ENCODE data around the gene MATK. TPM values are rescaled to one million over a fixed set of nuclear protein-coding genes. Genes with fewer than 3 reads are reported as not detected.
A peak's percentile ranks its signal among the peaks of the same experiment; 100 is the strongest.
"Not testable (repeated sequence)": the region's sequence is repeated elsewhere in the genome, so short reads cannot be mapped to it uniquely, and the experiment has no call there.

Gene MATK
- total RNA-seq, 2 donors from 2014 or later = 15.5 to 19.2 TPM

- H3K4me3 Mint-ChIP-seq = no peak overlapping the region
- peaks cover 8% of the 10 kb centered on the region for H3K4me1 Mint-ChIP-seq (ENCODE audit: low read depth)
- H3K27me3 Mint-ChIP-seq (ENCODE audit: low read depth) = no peaks in the 10 kb centered on the region
- H3K27ac Mint-ChIP-seq = no peak overlapping the region
- ATAC-seq (replicated peaks in 1 of 2) (no peak), DNase-seq (no peak)
- no peaks in the 10 kb centered on the region for H3K9me3 Mint-ChIP-seq
- H3K36me3 Mint-ChIP-seq (ENCODE audit: insufficient read depth in 2 of 2) = peaks cover 2 to 5% of the 10 kb centered on the region in 2 donors
Observed at GRCh38 chr19:3768748-3769099, 17.5 kb downstream of the MATK start.

DNA sequence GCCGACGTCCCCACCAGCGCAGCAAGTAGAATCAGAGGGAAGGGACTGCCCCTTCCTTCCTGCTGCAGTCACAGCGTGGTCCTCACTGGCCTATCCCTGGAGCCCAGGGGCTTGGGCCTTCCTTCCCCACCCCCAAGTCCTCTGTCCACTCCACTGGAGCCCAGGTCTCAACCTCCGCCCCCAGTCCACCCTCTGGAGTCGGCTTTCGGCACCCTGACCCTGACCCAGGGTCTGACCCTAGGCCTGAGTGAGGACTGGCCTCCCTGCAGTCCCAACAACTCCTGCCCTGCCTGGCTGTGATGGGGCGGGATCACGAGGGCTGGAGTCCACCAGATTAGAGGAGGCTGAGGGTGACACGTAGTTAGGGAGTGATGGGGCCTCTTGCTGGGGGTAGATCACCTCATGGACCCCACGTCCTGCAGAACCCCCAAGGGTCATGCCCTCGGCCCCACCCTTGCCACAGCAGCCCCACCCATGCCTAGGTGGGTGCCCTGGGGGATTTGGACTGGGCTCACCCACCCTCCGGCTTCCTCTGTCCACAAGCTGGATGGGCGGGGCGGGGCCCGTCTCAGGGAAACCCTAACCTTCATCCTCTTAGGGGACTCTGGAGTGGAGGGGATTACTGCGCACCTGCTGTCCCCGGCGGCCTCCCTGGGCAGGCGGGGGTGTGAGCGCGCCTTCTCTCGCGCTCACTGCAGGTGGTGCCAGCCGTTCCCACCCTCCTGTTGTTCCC, 18.0 kb downstream of the MATK start:
- no peak overlapping the region for H3K27ac Mint-ChIP-seq
- DNase-seq (no peak), ATAC-seq (replicated peaks in 1 of 2) (no peak)
- H3K4me1 Mint-ChIP-seq (ENCODE audit: low read depth) = peaks cover 11% of the 10 kb centered on the region
- H3K36me3 Mint-ChIP-seq (ENCODE audit: insufficient read depth in 2 of 2) = peaks cover 2 to 5% of the 10 kb centered on the region in 2 donors
- no peaks in the 10 kb centered on the region for H3K9me3 Mint-ChIP-seq
- H3K27me3 Mint-ChIP-seq (ENCODE audit: low read depth) = no peaks in the 10 kb centered on the region
- H3K4me3 Mint-ChIP-seq = no peak overlapping the region

DNA sequence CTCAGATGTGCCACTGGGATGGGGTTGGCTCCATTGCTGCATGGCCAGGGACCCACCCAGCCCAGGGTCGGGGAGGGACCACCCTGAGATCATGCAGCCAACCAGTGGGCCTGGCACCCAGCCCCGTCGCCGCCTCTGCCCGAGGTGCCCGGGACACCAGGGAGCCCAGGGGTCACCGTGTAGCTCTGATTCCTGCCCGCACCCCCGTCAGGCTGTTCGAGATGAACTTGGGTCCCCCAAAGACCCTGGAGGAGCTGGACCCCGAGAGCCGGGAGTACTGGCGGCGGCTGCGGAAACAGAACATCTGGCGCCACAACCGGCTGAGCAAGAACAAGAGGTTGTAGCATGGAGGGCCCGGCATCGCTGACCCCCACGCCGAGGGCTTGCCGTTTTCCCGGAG, 19.1 kb downstream of the MATK start:
- H3K36me3 Mint-ChIP-seq (ENCODE audit: insufficient read depth in 2 of 2) = peaks cover 2 to 5% of the 10 kb centered on the region in 2 donors
- no peak for ATAC-seq (replicated peaks in 1 of 2)

GRCh38 chr19:3766520-3766919, 19.7 kb downstream of the MATK start:
- Mint-ChIP-seq H3K27me3 (ENCODE audit: low read depth) (no peaks in the 10 kb centered on the region), H3K9me3 (no peaks in the 10 kb centered on the region), H3K36me3 (ENCODE audit: insufficient read depth in 2 of 2) (peaks cover 2 to 5% of the 10 kb centered on the region in 2 donors), H3K4me3 (no peak overlapping the region), H3K4me1 (ENCODE audit: low read depth) (peaks cover 27% of the 10 kb centered on the region), H3K27ac (peak overlapping the region; percentile 24)
- no peak for DNase-seq
- ATAC-seq (replicated peaks in 1 of 2) = no peak

More for the DNA sequence above, 19.1 kb downstream of the MATK start:
- DNase-seq = no peak
- Mint-ChIP-seq H3K27ac (no peak overlapping the region), H3K9me3 (no peaks in the 10 kb centered on the region), H3K4me3 (no peak overlapping the region), H3K4me1 (ENCODE audit: low read depth) (peaks cover 22% of the 10 kb centered on the region), H3K27me3 (ENCODE audit: low read depth) (no peaks in the 10 kb centered on the region)

- H3K9me3 Mint-ChIP-seq; H3K27ac Mint-ChIP-seq; ATAC-seq (replicated peaks in 1 of 2); H3K4me3 Mint-ChIP-seq; H3K27me3 Mint-ChIP-seq (ENCODE audit: low read depth); DNase-seq; H3K36me3 Mint-ChIP-seq (ENCODE audit: insufficient read depth in 2 of 2): not testable (repeated sequence)
- H3K4me1 Mint-ChIP-seq (ENCODE audit: low read depth) = peaks cover 35% of the 10 kb centered on the region
Observed at GRCh38 chr19:3765757-3766156, 20.4 kb downstream of the MATK start.

DNA sequence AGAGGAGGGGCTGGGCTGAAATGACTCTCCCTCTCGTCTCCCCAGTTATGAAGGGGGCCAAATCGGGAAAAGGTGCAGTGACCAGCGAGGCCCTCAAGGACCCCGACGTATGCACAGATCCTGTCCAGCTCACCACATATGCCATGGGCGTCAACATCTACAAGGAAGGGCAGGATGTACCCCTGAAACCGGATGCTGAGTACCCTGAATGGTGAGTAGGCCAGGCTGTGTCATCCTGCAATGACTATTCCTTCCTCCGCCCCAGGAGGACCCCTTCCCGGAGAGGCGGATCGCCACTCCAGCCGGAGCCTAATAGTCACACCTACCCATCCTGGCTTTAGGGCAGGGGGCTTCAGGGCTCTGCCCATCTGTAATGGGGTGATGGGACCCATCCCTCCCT, 21.1 kb downstream of the MATK start:
- no peak overlapping the region for H3K4me3 Mint-ChIP-seq
- H3K36me3 Mint-ChIP-seq (ENCODE audit: insufficient read depth in 2 of 2) = peaks cover 3 to 10% of the 10 kb centered on the region in 2 donors
- peaks cover 41% of the 10 kb centered on the region for H3K4me1 Mint-ChIP-seq (ENCODE audit: low read depth)
- no peaks in the 10 kb centered on the region for H3K9me3 Mint-ChIP-seq
- H3K27ac Mint-ChIP-seq = no peak overlapping the region
- ATAC-seq (replicated peaks in 1 of 2) (no peak), DNase-seq (no peak)
- no peaks in the 10 kb centered on the region for H3K27me3 Mint-ChIP-seq (ENCODE audit: low read depth)

- Mint-ChIP-seq H3K27me3 (ENCODE audit: low read depth) (no peaks in the 10 kb centered on the region), H3K4me3 (peak within 1 kb of the TSS; percentile 98 to 100), H3K36me3 (ENCODE audit: insufficient read depth in 2 of 2) (peaks cover 2 to 8% of the 10 kb centered on the region in 2 donors), H3K4me1 (ENCODE audit: low read depth) (peaks cover 54% of the 10 kb centered on the region), H3K27ac (peak within 1 kb of the TSS; percentile 96), H3K9me3 (no peaks in the 10 kb centered on the region)
- peak; percentile 85 to 87 for ATAC-seq (replicated peaks in 1 of 2)
- DNase-seq = peak; percentile 99
Observed at GRCh38 chr19:3762501-3763459, 23.4 kb downstream of the MATK start, which contains the start of gene MRPL54. TSS of gene MRPL54 (plus strand) at chr19:3762682. CDS start at chr19:3762701, 19 bp downstream.

GRCh38 chr19:3762130-3762473, 24.1 kb downstream of the MATK start:
- DNase-seq (no peak), ATAC-seq (replicated peaks in 1 of 2) (no peak)
- Mint-ChIP-seq H3K36me3 (ENCODE audit: insufficient read depth in 2 of 2) (peaks cover 2 to 8% of the 10 kb centered on the region in 2 donors), H3K9me3 (no peaks in the 10 kb centered on the region), H3K27me3 (ENCODE audit: low read depth) (no peaks in the 10 kb centered on the region), H3K27ac (peak overlapping the region; percentile 96), H3K4me3 (peak overlapping the region; percentile 98 to 100), H3K4me1 (ENCODE audit: low read depth) (peaks cover 54% of the 10 kb centered on the region)

- Mint-ChIP-seq H3K4me1 (ENCODE audit: low read depth) (peaks cover 51% of the 10 kb centered on the region), H3K9me3 (no peaks in the 10 kb centered on the region), H3K4me3 (peak within 1 kb of the TSS; percentile 98 to 100), H3K36me3 (ENCODE audit: insufficient read depth in 2 of 2) (peaks cover 2 to 8% of the 10 kb centered on the region in 2 donors), H3K27me3 (ENCODE audit: low read depth) (no peaks in the 10 kb centered on the region), H3K27ac (peak within 1 kb of the TSS; percentile 96)
- peak; percentile 95 to 98 for DNase-seq
- peak; percentile 57 to 67 for ATAC-seq (replicated peaks in 1 of 2)
Observed at GRCh38 chr19:3761382-3762129, 24.6 kb downstream of the MATK start, which contains the start of gene APBA3. TSS of gene APBA3 (minus strand) at chr19:3761692. CDS start at chr19:3760264, 1,428 bp downstream.

GRCh38 chr19:3760871-3761361, 25.3 kb downstream of the MATK start:
- Mint-ChIP-seq H3K4me3 (peak overlapping the region; percentile 93 to 100), H3K9me3 (no peaks in the 10 kb centered on the region), H3K4me1 (ENCODE audit: low read depth) (peaks cover 46% of the 10 kb centered on the region), H3K27ac (peak overlapping the region; percentile 95), H3K36me3 (ENCODE audit: insufficient read depth in 2 of 2) (peaks cover 2 to 5% of the 10 kb centered on the region in 2 donors), H3K27me3 (ENCODE audit: low read depth) (no peaks in the 10 kb centered on the region)
- ATAC-seq (replicated peaks in 1 of 2) (no peak), DNase-seq (peak in 1 of 2 donors; percentile 14)

DNA sequence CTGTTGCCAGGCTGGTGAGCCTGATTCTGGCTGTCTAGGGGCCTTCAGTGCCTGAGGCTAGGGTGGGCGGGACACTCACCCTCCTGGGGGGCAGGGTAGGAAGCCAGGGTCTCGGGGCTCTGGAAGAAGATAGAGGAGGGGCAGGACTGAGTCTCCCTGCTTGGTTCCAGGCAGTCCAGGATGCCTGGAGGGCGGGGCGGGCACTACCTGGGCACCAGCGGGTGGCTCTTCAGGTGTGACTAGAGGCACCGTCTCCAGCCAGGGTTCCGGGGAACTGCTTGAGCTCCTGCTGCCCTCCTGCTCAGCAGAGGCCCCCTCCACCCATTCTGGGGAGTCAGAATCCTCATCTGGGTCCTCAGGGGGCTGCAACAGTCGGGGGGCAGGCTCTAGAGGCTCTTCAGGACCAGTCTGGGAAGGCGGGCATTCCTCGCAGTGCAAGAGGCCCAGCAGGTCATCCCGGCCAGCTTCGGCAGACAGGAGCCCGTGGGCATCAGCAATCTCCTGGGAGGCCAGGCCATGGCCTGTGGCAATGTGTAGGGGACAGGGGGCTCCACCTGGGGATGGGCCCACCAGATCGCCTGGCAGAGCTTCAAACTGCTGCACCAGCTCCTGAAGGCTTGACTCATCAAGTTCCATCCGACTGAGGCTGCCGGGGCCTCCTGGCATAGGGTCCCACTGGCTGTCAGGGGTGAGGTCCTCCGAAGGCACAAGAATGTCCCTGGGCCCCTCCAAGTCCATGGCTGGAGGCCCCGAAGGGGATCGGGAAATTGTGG, 26.5 kb downstream of the MATK start:
- Mint-ChIP-seq H3K36me3 (ENCODE audit: insufficient read depth in 2 of 2) (peaks cover 2 to 8% of the 10 kb centered on the region in 2 donors), H3K4me1 (ENCODE audit: low read depth) (peaks cover 52% of the 10 kb centered on the region)
- ATAC-seq (replicated peaks in 1 of 2) = no peak

DNA sequence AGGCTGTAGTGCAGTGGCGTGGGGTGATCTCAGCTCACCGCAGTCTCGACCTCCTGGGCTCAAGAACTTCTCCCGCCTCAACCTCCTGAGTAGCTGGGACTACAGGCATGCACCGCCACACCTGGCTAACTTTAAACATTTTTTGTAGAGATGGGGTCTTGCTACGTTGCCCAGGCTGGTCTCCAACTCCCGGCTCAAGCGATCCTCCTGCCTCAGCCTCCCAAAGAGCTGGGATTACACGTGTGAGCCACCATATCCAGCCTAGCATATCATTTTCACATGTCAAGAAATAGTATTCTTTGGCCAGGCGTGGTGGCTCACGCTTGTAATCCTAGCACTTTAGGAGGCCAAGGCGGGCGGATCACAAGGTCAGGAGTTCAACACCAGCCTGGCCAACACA, 27.9 kb downstream of the MATK start:
- H3K36me3 Mint-ChIP-seq (ENCODE audit: insufficient read depth in 2 of 2); ATAC-seq (replicated peaks in 1 of 2); DNase-seq; H3K9me3 Mint-ChIP-seq; H3K27me3 Mint-ChIP-seq (ENCODE audit: low read depth); H3K27ac Mint-ChIP-seq; H3K4me3 Mint-ChIP-seq: not testable (repeated sequence)
- peaks cover 50% of the 10 kb centered on the region for H3K4me1 Mint-ChIP-seq (ENCODE audit: low read depth)

More for the DNA sequence above, 26.5 kb downstream of the MATK start:
- no peak for DNase-seq
- Mint-ChIP-seq H3K4me3 (peak overlapping the region; percentile 41 to 100), H3K27me3 (ENCODE audit: low read depth) (no peaks in the 10 kb centered on the region), H3K9me3 (no peaks in the 10 kb centered on the region), H3K27ac (no peak overlapping the region)
